Sigmoid colon (tissue), 7 donors: ENCODE measurements around the gene FOXN3. TPM values are rescaled to one million over a fixed set of nuclear protein-coding genes. Genes with fewer than 3 reads are reported as not detected.

ENCODE experiments used
- DNase-seq: peaks from one replicate; pipeline ENCODE4 v3.0.0-alpha.2; 2019
- H3K27ac ChIP-seq, 4 donors: fragments of 200-600 bp; sonication (generic); one replicate each; pipeline ENCODE4 v1.5.1; 2016 to 2019; ENCODE audit warnings: mild to moderate bottlenecking in 1 of 4
- H3K27me3 ChIP-seq, 3 donors: fragments of 200-600 bp; sonication (generic); one replicate each; pipeline ENCODE4 v1.5.1; 2019; ENCODE audit warnings: mild to moderate bottlenecking in 1 of 3
- H3K36me3 ChIP-seq, 4 donors: fragments of 200-600 bp; sonication (generic); one replicate each; pipeline ENCODE4 v1.5.1; 2016 to 2019
- H3K4me1 ChIP-seq, 4 donors: fragments of 200-600 bp; sonication (generic); one replicate each; pipeline ENCODE4 v1.5.1; 2017 to 2019
- H3K4me3 ChIP-seq, 4 donors: fragments of 200-600 bp; sonication (generic); one replicate each; pipeline ENCODE4 v1.5.1; 2017 to 2019; ENCODE audit warnings: mild to moderate bottlenecking in 2 of 4, moderate library complexity in 1 of 4
- H3K9me3 ChIP-seq, 4 donors: fragments of 200-600 bp in 3 of 4; sonication (generic) in 3 of 4; one replicate each; pipeline versions ENCODE4 v1.5.1 to v1.6.1; 2013 to 2019
- EP300 ChIP-seq, 4 donors: sonication (generic); formaldehyde crosslinking; IDR thresholded peaks; one replicate each; pipeline ENCODE4 v1.6.1; 2017; ENCODE audit warnings: antibody characterized with exemption in 4 of 4
- POLR2A ChIP-seq, 2 donors: fragments of 450-650 bp; IDR thresholded peaks; one replicate each; pipeline ENCODE4 v1.6.1; 2016; ENCODE audit warnings: antibody characterized with exemption in 2 of 2, mild to moderate bottlenecking in 2 of 2, moderate library complexity in 2 of 2
- POLR2AphosphoS5 ChIP-seq, 4 donors: sonication (generic); formaldehyde crosslinking; IDR thresholded peaks; one replicate each; pipeline ENCODE4 v1.6.1; 2017; ENCODE audit warnings: antibody characterized with exemption in 4 of 4
- WGBS, 2 donors: extraction: QIAGEN DNeasy Blood & Tissue Kit; methylation state at CpG; one replicate each; pipeline ENCODE4 v1.1.7; 2013; 5-methylcytosine and 5-hydroxymethylcytosine counted together
- intact Hi-C: fragments of 100-400 bp; cut with DNase I; formaldehyde crosslinking; loops from one replicate; pipeline ENCODE4 v1.15.1; 2023
- polyA plus RNA-seq, 3 donors: library from polyadenylated mRNA; stranded (reverse); fragments of 200-250 nt; gene quantifications; one replicate each; pipeline ENCODE4 v1.2.3, GENCODE V29; 2013
- total RNA-seq, 4 donors: library from RNA; depleted of rRNA; stranded (reverse); fragments of >200 nt; gene quantifications; one replicate each; pipeline ENCODE4 v1.1.0, GENCODE V29; 2016
- TF ChIP-seq, protein P1 (sequence below), 4 experiments: fragments of 450-650 bp in 3 of 4; fragments of 200-600 bp in 1 of 4; IDR thresholded peaks; one replicate each; pipeline ENCODE4 v1.5.1; 2016 to 2019; ENCODE audit warnings: antibody characterized with exemption in 4 of 4, mild to moderate bottlenecking in 3 of 4, moderate library complexity in 2 of 4
- donor health status: healthy with polysubstance abuse.
- donor health status: Bipolar disorder and iron deficiency.
- donor health status: healthy.

The FOXN3 gene
- total and polyA plus RNA-seq, 7 donors, result 24.6 to 146 (median 104) TPM

DNA sequence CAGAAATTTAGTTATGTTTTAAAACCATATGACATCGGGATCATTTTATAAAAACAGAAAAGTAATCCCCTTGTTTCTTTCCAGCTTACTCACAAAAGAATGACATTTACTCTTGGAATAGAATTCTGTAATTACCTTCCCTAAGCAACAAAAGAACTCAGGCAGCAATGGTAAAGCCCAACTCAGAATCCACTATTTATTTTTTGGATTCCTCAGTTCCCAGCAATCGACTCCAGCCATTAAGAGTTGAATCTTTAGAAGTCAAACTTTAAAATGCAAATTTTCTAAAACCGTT, 65.9 kb downstream of the FOXN3 start:
- Histone ChIP-seq H3K27me3 (no peaks in the 10 kb centered on the region), H3K9me3 (no peaks in the 10 kb centered on the region), H3K36me3 (peaks cover 0 to 17% (median 0%) of the 10 kb centered on the region in 4 donors), H3K27ac (peak overlapping the region; percentile 66 to 79 (median 72)), H3K4me3 (peak overlapping the region in 2 of 4 donors; percentile 7 to 9), H3K4me1 (peaks cover 0 to 45% (median 36%) of the 10 kb centered on the region in 4 donors)
- DNase-seq, result no peak
- intact Hi-C loops, result loop anchor here (5.0 kb wide), 2 partner anchors 44 to 61 kb away; no protein-coding TSS in a partner anchor
- WGBS, 2 donors, result 10 to 27% methylated on average over 3 of the region's 3 CpGs
- TF ChIP-seq POLR2A (IDR thresholded peaks at IDR 0.05), result no peak
- TF ChIP-seq EP300 (IDR thresholded peaks at IDR 0.05), result no peak
- TF ChIP-seq POLR2AphosphoS5 (IDR thresholded peaks at IDR 0.05), result no peak
- TF ChIP-seq, protein P1, sequence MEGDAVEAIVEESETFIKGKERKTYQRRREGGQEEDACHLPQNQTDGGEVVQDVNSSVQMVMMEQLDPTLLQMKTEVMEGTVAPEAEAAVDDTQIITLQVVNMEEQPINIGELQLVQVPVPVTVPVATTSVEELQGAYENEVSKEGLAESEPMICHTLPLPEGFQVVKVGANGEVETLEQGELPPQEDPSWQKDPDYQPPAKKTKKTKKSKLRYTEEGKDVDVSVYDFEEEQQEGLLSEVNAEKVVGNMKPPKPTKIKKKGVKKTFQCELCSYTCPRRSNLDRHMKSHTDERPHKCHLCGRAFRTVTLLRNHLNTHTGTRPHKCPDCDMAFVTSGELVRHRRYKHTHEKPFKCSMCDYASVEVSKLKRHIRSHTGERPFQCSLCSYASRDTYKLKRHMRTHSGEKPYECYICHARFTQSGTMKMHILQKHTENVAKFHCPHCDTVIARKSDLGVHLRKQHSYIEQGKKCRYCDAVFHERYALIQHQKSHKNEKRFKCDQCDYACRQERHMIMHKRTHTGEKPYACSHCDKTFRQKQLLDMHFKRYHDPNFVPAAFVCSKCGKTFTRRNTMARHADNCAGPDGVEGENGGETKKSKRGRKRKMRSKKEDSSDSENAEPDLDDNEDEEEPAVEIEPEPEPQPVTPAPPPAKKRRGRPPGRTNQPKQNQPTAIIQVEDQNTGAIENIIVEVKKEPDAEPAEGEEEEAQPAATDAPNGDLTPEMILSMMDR (IDR thresholded peaks at IDR 0.05), result no peak

DNA sequence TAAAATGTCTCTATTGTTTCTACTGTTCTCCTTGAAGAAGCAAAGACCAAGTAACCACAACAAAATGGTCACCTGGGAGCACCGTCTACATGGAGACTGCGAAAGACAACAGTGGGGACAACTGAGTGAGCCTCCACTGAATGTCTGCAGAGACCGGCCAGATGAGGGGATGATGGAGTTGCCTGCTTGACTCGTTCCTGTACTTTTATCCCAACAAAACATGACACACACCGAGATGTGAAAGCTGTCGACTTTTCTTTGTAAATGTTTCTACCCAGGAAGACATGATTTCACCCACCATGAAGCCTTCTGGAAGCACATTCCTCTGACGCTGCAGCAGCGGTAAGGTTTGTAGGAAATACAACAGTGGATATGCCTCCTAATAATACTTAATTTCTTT, 66.9 kb downstream of the FOXN3 start:
- intact Hi-C loops, result loop anchor here (5.0 kb wide), 2 partner anchors 43 to 62 kb away; no protein-coding TSS in a partner anchor
- no peak for DNase-seq
- Histone ChIP-seq H3K27me3 (no peaks in the 10 kb centered on the region), H3K4me1 (peaks cover 0 to 45% (median 36%) of the 10 kb centered on the region in 4 donors), H3K4me3 (no peak overlapping the region), H3K36me3 (peaks cover 0 to 17% (median 0%) of the 10 kb centered on the region in 4 donors), H3K27ac (peak overlapping the region in 2 of 4 donors; percentile 74 to 79), H3K9me3 (no peaks in the 10 kb centered on the region)
- WGBS, 2 donors, result 93 to 96% methylated on average over 8 of the region's 8 CpGs
- no peak for TF ChIP-seq POLR2AphosphoS5 (IDR thresholded peaks at IDR 0.05)
- no peak for TF ChIP-seq EP300 (IDR thresholded peaks at IDR 0.05)
- TF ChIP-seq POLR2A (IDR thresholded peaks at IDR 0.05), result no peak
- TF ChIP-seq, protein P1 (IDR thresholded peaks at IDR 0.05), result no peak

DNA sequence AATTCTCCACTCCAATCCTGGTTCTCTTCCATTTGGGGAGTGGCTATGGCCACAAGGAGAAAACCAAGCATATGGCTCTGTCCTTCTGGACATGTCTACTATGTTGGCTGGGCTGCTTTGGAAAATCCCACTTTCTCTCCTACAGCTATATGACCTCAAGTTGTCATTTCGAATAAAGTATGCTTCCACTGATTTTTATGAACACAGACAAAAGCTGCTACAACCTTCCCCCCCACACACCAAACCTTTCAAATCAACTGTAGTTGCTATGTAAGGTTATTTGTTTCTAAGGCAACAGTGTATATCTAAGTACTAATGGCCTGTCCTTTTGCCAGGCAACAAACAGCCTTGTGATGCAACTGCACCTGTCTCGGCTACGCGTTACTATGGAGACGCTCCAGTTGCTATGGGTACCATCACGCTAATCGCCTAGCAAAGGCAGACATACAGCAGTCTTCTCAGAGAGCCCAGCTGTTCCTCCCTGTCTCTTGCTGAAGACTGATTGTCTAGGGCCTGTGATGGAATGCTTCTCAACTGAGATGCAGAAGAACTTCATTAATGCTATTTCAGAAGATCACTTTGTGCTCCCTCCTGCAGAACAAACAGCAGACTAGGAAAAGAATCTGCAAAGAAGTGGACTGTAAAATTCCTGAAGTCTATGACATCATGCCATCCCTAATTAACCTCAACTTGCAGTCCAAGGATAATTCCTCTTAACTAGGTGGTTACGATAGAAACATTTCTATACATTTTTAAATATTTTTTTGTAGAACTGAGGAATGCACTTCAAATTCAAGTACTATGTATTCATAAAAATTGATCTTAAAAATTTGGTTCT, 67.6 kb downstream of the FOXN3 start:
- no peak overlapping the region for H3K4me3 ChIP-seq
- peak; percentile 81 for DNase-seq
- H3K4me1 ChIP-seq, result peaks cover 0 to 45% (median 36%) of the 10 kb centered on the region in 4 donors
- no peaks in the 10 kb centered on the region for H3K9me3 ChIP-seq
- H3K36me3 ChIP-seq, result peaks cover 0 to 17% (median 0%) of the 10 kb centered on the region in 4 donors
- no peaks in the 10 kb centered on the region for H3K27me3 ChIP-seq
- TF ChIP-seq, protein P1 (IDR thresholded peaks at IDR 0.05), result no peak
- peak in 1 of 4 donors; percentile 26 for TF ChIP-seq POLR2AphosphoS5 (IDR thresholded peaks at IDR 0.05)
- 25 to 64% methylated on average over 8 of the region's 8 CpGs for WGBS, 2 donors
- H3K27ac ChIP-seq, result peak overlapping the region in 2 of 4 donors; percentile 74 to 79
- intact Hi-C loops, result loop anchor here (5.0 kb wide), 2 partner anchors 42 to 63 kb away; no protein-coding TSS in a partner anchor

DNA sequence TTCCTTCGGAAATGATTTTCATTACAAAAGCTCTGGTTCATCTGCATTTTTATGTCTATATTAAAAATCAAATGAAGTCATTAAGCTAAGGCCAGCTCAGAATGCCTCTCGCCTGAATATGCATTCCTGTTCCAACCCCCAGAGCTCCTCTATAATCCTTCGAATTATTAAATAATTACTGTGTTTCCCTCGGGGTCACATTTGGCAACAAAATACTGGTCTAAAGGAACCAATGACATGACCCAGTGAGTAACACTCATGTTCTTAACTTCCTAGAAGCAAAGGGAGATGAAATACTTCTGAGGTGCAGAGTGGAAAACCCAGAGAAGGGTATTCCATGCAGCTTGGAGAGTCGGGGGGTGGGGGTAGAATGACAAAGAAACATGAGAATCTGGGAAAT, 68.3 kb downstream of the FOXN3 start:
- peaks cover 0 to 45% (median 38%) of the 10 kb centered on the region in 4 donors for H3K4me1 ChIP-seq
- DNase-seq, result no peak
- no peaks in the 10 kb centered on the region for H3K9me3 ChIP-seq
- H3K4me3 ChIP-seq, result no peak overlapping the region
- H3K27me3 ChIP-seq, result no peaks in the 10 kb centered on the region
- TF ChIP-seq POLR2AphosphoS5 (IDR thresholded peaks at IDR 0.05), result no peak
- TF ChIP-seq POLR2A (IDR thresholded peaks at IDR 0.05), result no peak
- TF ChIP-seq, protein P1 (IDR thresholded peaks at IDR 0.05), result no peak
- no peak for TF ChIP-seq EP300 (IDR thresholded peaks at IDR 0.05)
- peak overlapping the region in 2 of 4 donors; percentile 36 to 79 for H3K27ac ChIP-seq
- intact Hi-C loops, result no loop called here
- 85% methylated on average over 5 of the region's 5 CpGs for WGBS, 2 donors
- H3K36me3 ChIP-seq, result peaks cover 0 to 17% (median 0%) of the 10 kb centered on the region in 4 donors
